CD4-positive, CD25-positive, alpha-beta regulatory T cell (primary cell): ENCODE measurements around the gene RREB1. TPM values are rescaled to one million over a fixed set of nuclear protein-coding genes. Genes with fewer than 3 reads are reported as not detected.

ENCODE experiments used
- ATAC-seq, 2 donors: fragments of 150-1000 bp; cut with Tn5 transposase; one replicate each; pipeline ENCODE4 v1.10.0; 2021; ENCODE audit warnings: low read depth in 2 of 2, moderate number of reproducible peaks in 2 of 2, moderate library complexity in 1 of 2
- DNase-seq, 3 donors: peaks; one replicate each; pipeline versions ENCODE4 v3.0.0 to v3.0.0-alpha.2; 2012 to 2022; ENCODE audit warnings: mixed read lengths in 1 of 3
- H3K27ac ChIP-seq: one replicate; pipeline ENCODE4 v1.7.0; 2013; ENCODE audit warnings: mild to moderate bottlenecking, low read length; ENCODE audit not compliant: insufficient read depth, poor library complexity, severe bottlenecking
- H3K27me3 ChIP-seq: one replicate; pipeline ENCODE4 v1.7.0; 2013; ENCODE audit warnings: low read length; ENCODE audit not compliant: control insufficient read depth, insufficient read depth
- H3K36me3 ChIP-seq: one replicate; pipeline ENCODE4 v1.7.0; 2013; ENCODE audit warnings: mild to moderate bottlenecking, low read length, moderate library complexity; ENCODE audit not compliant: control insufficient read depth, insufficient read depth
- H3K4me1 ChIP-seq: 2 replicates; pipeline ENCODE4 v1.7.0; 2013; ENCODE audit warnings: mild to moderate bottlenecking, low read length; ENCODE audit not compliant: insufficient read depth, control insufficient read depth, poor library complexity, severe bottlenecking
- H3K4me3 ChIP-seq: one replicate; pipeline ENCODE4 v1.7.0; 2013; ENCODE audit warnings: low read depth, mild to moderate bottlenecking, low read length, moderate library complexity
- H3K9me3 ChIP-seq, 2 experiments: 1 replicate in 1 of 2; 2 replicates in 1 of 2; pipeline ENCODE4 v1.7.0; 2013; ENCODE audit warnings: low read length in 2 of 2, mild to moderate bottlenecking in 1 of 2, moderate library complexity in 1 of 2; ENCODE audit not compliant: control insufficient read depth in 2 of 2
- H3K27ac Mint-ChIP-seq, 3 donors: one replicate each; pipeline ENCODE4 v1.8.0; 2020 to 2022; ENCODE audit warnings: mild to moderate bottlenecking in 3 of 3, mixed read lengths in 3 of 3, moderate library complexity in 2 of 3
- H3K27me3 Mint-ChIP-seq: one replicate; pipeline ENCODE4 v1.8.0; 2022; ENCODE audit warnings: mild to moderate bottlenecking, mixed read lengths
- H3K36me3 Mint-ChIP-seq: one replicate; pipeline ENCODE4 v1.8.0; 2020; ENCODE audit warnings: mixed read lengths
- H3K4me1 Mint-ChIP-seq, 4 donors: one replicate each; pipeline ENCODE4 v1.8.0; 2020 to 2022; ENCODE audit warnings: mixed read lengths in 4 of 4, mild to moderate bottlenecking in 1 of 4
- H3K4me3 Mint-ChIP-seq, 4 donors: one replicate each; pipeline ENCODE4 v1.8.0; 2020 to 2022; ENCODE audit warnings: mild to moderate bottlenecking in 4 of 4, mixed read lengths in 4 of 4, moderate library complexity in 3 of 4
- H3K9me3 Mint-ChIP-seq, 7 donors: one replicate each; pipeline ENCODE4 v1.8.0; 2020 to 2022; ENCODE audit warnings: mixed read lengths in 7 of 7, mild to moderate bottlenecking in 3 of 7, moderate library complexity in 2 of 7
- polyA plus RNA-seq, 4 donors: library from polyadenylated mRNA; unstranded; fragments of 300-500 nt; fragmentation: Illumina TruSeq; gene quantifications; one replicate each; pipeline ENCODE4 v1.2.3, GENCODE V29; 2021
- total RNA-seq: library from RNA; stranded (reverse); gene quantifications from one replicate; pipeline ENCODE4 v1.2.3, GENCODE V29; 2022

RREB1 gene
- total RNA-seq (45.2 TPM), polyA plus RNA-seq (1 to 10 TPM; 1.2 to 3.8 (median 2.1) TPM)

DNA sequence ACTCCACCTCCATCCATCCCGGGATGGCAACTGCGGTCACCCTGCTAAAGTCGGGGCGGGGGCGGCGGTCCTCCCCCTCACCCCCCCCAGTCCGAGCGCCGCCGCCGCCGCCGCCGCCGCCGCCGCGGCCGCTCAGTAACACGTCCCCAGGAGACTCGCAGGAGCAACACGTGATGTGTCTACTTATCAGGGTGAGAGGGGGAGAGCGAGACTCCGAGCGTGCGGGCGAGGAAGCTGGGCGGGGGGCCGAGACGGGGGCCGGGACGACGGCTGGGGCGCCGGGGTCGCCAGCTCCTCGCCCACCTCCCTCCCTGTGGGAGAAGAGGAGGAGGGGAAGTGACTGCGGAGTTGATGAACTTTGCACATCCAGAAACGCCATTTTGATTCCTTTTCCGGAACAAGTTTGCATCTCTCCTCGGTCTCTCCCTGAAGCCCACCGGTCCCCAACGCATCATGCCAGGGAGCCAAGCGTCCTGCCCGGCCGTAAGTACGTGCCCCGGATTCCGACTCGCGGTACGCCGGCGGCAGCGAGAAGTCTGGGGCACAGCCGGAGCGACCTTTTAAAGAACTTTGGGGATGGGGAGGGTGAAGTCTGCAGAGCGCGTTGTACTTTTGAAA lies at the start of gene RREB1:
Gene RREB1 (plus strand): TSS at position 384 of the 618 bp plus-strand sequence. CDS start 73,951 bp downstream, outside the sequence.
- peak within 1 kb of the TSS; percentile 93 to 97 (median 97) for H3K27ac Mint-ChIP-seq
- no peaks in the 10 kb centered on the region for H3K27me3 Mint-ChIP-seq
- H3K9me3 Mint-ChIP-seq, result peaks cover 0 to 2% (median 0%) of the 10 kb centered on the region in 7 donors
- peak within 1 kb of the TSS; percentile 93 to 98 (median 96) for H3K4me3 Mint-ChIP-seq
- ATAC-seq, result peak; percentile 53 to 54
- no peaks in the 10 kb centered on the region for H3K9me3 ChIP-seq
- peaks cover 38% of the 10 kb centered on the region for H3K4me1 ChIP-seq
- peaks cover 13 to 37% (median 33%) of the 10 kb centered on the region in 4 donors for H3K4me1 Mint-ChIP-seq
- no peaks in the 10 kb centered on the region for H3K36me3 Mint-ChIP-seq
- H3K27ac ChIP-seq, result peak within 1 kb of the TSS; percentile 68
- H3K4me3 ChIP-seq, result peak within 1 kb of the TSS; percentile 84
- H3K27me3 ChIP-seq, result no peaks in the 10 kb centered on the region
- DNase-seq, result peak; percentile 49 to 73 (median 56)
- no peaks in the 10 kb centered on the region for H3K36me3 ChIP-seq

- ATAC-seq, result no peak
- no peaks in the 10 kb centered on the region for H3K9me3 Mint-ChIP-seq
- H3K27me3 Mint-ChIP-seq, result peaks cover 19% of the 10 kb centered on the region
These were observed 49.4 kb upstream of the RREB1 start for GRCh38 chr6:7058250-7058923.

DNA sequence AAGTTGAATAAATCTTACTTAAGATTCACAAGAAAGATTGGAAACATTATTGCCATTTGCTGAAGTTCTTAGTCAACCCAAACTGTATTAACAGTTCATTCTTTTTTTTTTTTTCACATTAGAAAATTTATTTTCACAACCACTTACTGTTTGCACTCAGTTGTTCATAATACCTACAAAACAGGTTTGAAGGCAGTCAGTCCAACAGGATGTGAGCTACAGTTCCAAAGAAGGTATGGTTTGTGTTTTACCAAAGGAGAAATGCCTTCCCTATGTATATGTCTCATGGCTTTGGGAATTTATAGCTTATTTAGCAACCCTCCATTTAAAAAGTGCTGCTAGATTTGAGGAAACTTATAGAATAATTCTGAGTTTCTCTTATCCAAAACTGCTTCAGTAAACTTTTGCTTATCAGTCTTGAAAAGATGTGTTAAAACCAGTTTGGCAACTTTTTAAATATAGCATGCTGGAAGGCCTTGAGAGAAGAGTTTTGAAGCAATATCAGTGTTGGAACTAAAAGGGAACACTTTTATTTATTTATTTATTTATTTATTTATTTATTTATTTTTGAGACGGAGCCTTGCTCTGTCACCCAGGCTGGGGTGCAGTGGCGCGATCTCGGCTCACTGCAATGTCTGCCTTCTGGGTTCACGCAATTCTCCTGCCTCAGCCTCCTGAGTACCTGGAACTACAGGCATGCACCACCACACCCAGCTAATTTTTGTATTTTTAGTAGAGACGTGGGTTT lies 46.8 kb upstream of the RREB1 start:
- H3K36me3 Mint-ChIP-seq, result no peaks in the 10 kb centered on the region
- Histone ChIP-seq H3K4me1 (no peaks in the 10 kb centered on the region), H3K36me3 (no peaks in the 10 kb centered on the region), H3K9me3 (no peaks in the 10 kb centered on the region), H3K27ac (no peak overlapping the region), H3K4me3 (no peak overlapping the region), H3K27me3 (no peaks in the 10 kb centered on the region)
- ATAC-seq (no peak), DNase-seq (no peak)
- peaks cover 0 to 2% (median 0%) of the 10 kb centered on the region in 4 donors for H3K4me1 Mint-ChIP-seq
- no peak overlapping the region for H3K27ac Mint-ChIP-seq
- peaks cover 10% of the 10 kb centered on the region for H3K27me3 Mint-ChIP-seq
- H3K9me3 Mint-ChIP-seq, result peaks cover 0 to 2% (median 0%) of the 10 kb centered on the region in 7 donors
- H3K4me3 Mint-ChIP-seq, result no peak overlapping the region

More at GRCh38 chr6:7058250-7058923, 49.4 kb upstream of the RREB1 start:
- Histone ChIP-seq H3K27ac (no peak overlapping the region), H3K9me3 (no peaks in the 10 kb centered on the region), H3K27me3 (peaks cover 5% of the 10 kb centered on the region), H3K4me1 (no peaks in the 10 kb centered on the region), H3K36me3 (no peaks in the 10 kb centered on the region), H3K4me3 (no peak overlapping the region)
- Mint-ChIP-seq H3K27ac (no peak overlapping the region), H3K4me1 (peaks cover 0 to 2% (median 0%) of the 10 kb centered on the region in 4 donors), H3K36me3 (no peaks in the 10 kb centered on the region), H3K4me3 (no peak overlapping the region)
- no peak for DNase-seq

GRCh38 chr6:7062451-7063162 lies 45.2 kb upstream of the RREB1 start:
- no peaks in the 10 kb centered on the region for H3K4me1 ChIP-seq
- H3K9me3 ChIP-seq, result no peaks in the 10 kb centered on the region
- H3K27ac Mint-ChIP-seq, result peak overlapping the region in 1 of 3 donors; percentile 7
- no peak overlapping the region for H3K27ac ChIP-seq
- no peak for ATAC-seq
- peaks cover 0 to 2% (median 0%) of the 10 kb centered on the region in 4 donors for H3K4me1 Mint-ChIP-seq
- H3K27me3 Mint-ChIP-seq, result peaks cover 10% of the 10 kb centered on the region
- H3K36me3 Mint-ChIP-seq, result no peaks in the 10 kb centered on the region
- H3K4me3 Mint-ChIP-seq, result no peak overlapping the region
- no peaks in the 10 kb centered on the region for H3K36me3 ChIP-seq
- H3K27me3 ChIP-seq, result no peaks in the 10 kb centered on the region
- H3K9me3 Mint-ChIP-seq, result peaks cover 0 to 2% (median 0%) of the 10 kb centered on the region in 7 donors
- H3K4me3 ChIP-seq, result no peak overlapping the region
- no peak for DNase-seq

DNA sequence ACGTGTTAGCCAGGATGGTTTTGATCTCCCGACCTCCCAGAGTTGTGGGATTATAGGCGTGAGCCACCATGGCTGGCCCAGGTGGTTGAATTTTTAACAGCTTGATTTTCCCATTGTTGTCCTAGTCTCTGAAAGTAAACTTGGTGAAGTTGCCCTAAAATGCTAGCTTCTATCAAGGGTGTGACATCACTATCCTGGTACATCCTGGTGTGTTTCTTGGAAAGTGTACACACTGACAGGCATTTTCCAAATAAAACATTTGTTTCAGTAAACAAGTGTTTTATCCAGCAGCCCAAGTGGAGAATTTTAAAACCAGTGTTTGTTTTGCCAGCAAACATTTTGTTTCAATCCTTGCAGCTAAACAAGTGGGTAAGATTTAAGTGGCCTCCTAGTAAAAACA lies 40.5 kb upstream of the RREB1 start:
- Histone ChIP-seq H3K27ac (no peak overlapping the region), H3K9me3 (no peaks in the 10 kb centered on the region), H3K4me1 (no peaks in the 10 kb centered on the region), H3K27me3 (peaks cover 3% of the 10 kb centered on the region), H3K36me3 (no peaks in the 10 kb centered on the region), H3K4me3 (no peak overlapping the region)
- H3K4me3 Mint-ChIP-seq, result no peak overlapping the region
- H3K27ac Mint-ChIP-seq, result no peak overlapping the region
- no peaks in the 10 kb centered on the region for H3K36me3 Mint-ChIP-seq
- peaks cover 0 to 5% (median 0%) of the 10 kb centered on the region in 4 donors for H3K4me1 Mint-ChIP-seq
- ATAC-seq (no peak), DNase-seq (no peak)
- peaks cover 0 to 2% (median 0%) of the 10 kb centered on the region in 7 donors for H3K9me3 Mint-ChIP-seq
- H3K27me3 Mint-ChIP-seq, result peaks cover 4% of the 10 kb centered on the region

- H3K27me3 ChIP-seq, result peaks cover 3% of the 10 kb centered on the region
- no peaks in the 10 kb centered on the region for H3K9me3 Mint-ChIP-seq
- no peak overlapping the region for H3K27ac ChIP-seq
- ATAC-seq (no peak), DNase-seq (no peak)
- peaks cover 2 to 13% (median 12%) of the 10 kb centered on the region in 4 donors for H3K4me1 Mint-ChIP-seq
- no peaks in the 10 kb centered on the region for H3K36me3 ChIP-seq
- H3K27me3 Mint-ChIP-seq, result peaks cover 25% of the 10 kb centered on the region
- no peak overlapping the region for H3K4me3 ChIP-seq
- H3K4me3 Mint-ChIP-seq, result no peak overlapping the region
- H3K27ac Mint-ChIP-seq, result no peak overlapping the region
- peaks cover 8% of the 10 kb centered on the region for H3K4me1 ChIP-seq
- H3K36me3 Mint-ChIP-seq, result no peaks in the 10 kb centered on the region
- no peaks in the 10 kb centered on the region for H3K9me3 ChIP-seq
These were observed 36.4 kb upstream of the RREB1 start for GRCh38 chr6:7071405-7071804.

- H3K36me3 Mint-ChIP-seq, result no peaks in the 10 kb centered on the region
- H3K9me3 Mint-ChIP-seq, result no peaks in the 10 kb centered on the region
- DNase-seq (no peak), ATAC-seq (peak in 1 of 2 donors; percentile 3)
- H3K27ac Mint-ChIP-seq, result peak overlapping the region in 2 of 3 donors; percentile 77 to 83
- peaks cover 8% of the 10 kb centered on the region for H3K4me1 ChIP-seq
- H3K4me3 ChIP-seq, result peak overlapping the region; percentile 69
- no peaks in the 10 kb centered on the region for H3K9me3 ChIP-seq
- H3K4me3 Mint-ChIP-seq, result peak overlapping the region in 2 of 4 donors; percentile 52 to 64
- no peaks in the 10 kb centered on the region for H3K36me3 ChIP-seq
- peaks cover 29% of the 10 kb centered on the region for H3K27me3 Mint-ChIP-seq
- H3K27ac ChIP-seq, result no peak overlapping the region
- peaks cover 4 to 13% (median 12%) of the 10 kb centered on the region in 4 donors for H3K4me1 Mint-ChIP-seq
- peaks cover 3% of the 10 kb centered on the region for H3K27me3 ChIP-seq
These were observed 34.5 kb upstream of the RREB1 start for GRCh38 chr6:7073082-7073820.
